Loucy (cell line): Measurements from ENCODE around the gene RAB6B.

Experiments
- CTCF ChIP-seq: fragments of 200-600 bp; sonication (generic); conservative IDR thresholded peaks from 2 replicates; pipeline ENCODE4 v1.5.1; 2014; ENCODE audit warnings: mild to moderate bottlenecking, antibody characterized with exemption, low read length
- EZH2phosphoT487 ChIP-seq: fragments of 200-600 bp; IDR thresholded peaks from 2 replicates; pipeline ENCODE4 v1.6.1; 2018; ENCODE audit warnings: antibody characterized with exemption, mild to moderate bottlenecking, moderate library complexity, borderline replicate concordance

GRCh38 chr3:133930341-133930933 lies 34.8 kb upstream of the RAB6B start:
- TF ChIP-seq CTCF (peak; percentile 84), EZH2phosphoT487 (no peak)
